Astrocyte (in vitro differentiated cells and primary cell): ENCODE results near the gene SRPK1.

Experiments used
- CTCF ChIP-seq: IDR thresholded peaks from 2 replicates; pipeline ENCODE4 v1.5.1; 2011; ENCODE audit warnings: low read depth, mild to moderate bottlenecking, inconsistent platforms, low read length, moderate library complexity; ENCODE audit not compliant: insufficient read depth
- EZH2 ChIP-seq: IDR thresholded peaks from 2 replicates; pipeline ENCODE4 v1.6.1; 2012; ENCODE audit warnings: mild to moderate bottlenecking, low read length, inconsistent platforms; ENCODE audit not compliant: insufficient read depth

DNA sequence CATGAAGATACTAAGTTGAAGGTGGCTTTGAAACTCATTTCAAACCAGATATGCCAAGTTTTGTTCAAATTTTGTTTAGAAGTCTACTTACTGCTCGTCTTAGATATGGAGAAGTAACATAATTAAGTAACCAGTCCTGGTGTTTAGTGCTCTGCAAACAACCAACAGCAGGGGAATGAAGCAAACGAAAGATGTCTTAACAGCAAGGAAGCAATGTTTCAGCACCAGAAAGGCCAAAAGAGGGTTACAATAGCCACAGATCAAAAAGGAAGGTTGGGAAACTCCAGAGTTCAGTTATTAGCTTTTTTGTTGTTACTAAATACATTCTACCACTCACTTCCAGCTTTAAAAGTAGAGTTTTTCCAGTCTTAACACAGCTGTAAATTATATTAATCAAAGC lies 70.7 kb downstream of the SRPK1 start:
- TF ChIP-seq CTCF, result no peak
- no peak for TF ChIP-seq EZH2
